ENCODE data around the gene DOCK1.

GRCh38 chr10:127417686-127418401, 512.6 kb downstream of the DOCK1 start:
- TF ChIP-seq CTCF (IDR thresholded peaks at IDR 0.05) (no peak), POLR2A (IDR thresholded peaks at IDR 0.05) (no peak), POLR2AphosphoS5 (IDR thresholded peaks at IDR 0.05) (no peak)

All from breast epithelium (tissue), 3 donors.